GM19328 (cell line): ENCODE measurements around the gene IMMP2L.

Source experiments
- ATAC-seq: cut with Tn5 transposase; IDR thresholded peaks from one replicate; pipeline ENCODE4 v1.9.1; 2021; ENCODE audit warnings: mild to moderate bottlenecking, moderate library complexity; ENCODE audit not compliant: unreplicated experiment

Gene IMMP2L

GRCh38 chr7:110854166-110854565, 708.1 kb downstream of the IMMP2L start:
- ATAC-seq, result no peak

DNA sequence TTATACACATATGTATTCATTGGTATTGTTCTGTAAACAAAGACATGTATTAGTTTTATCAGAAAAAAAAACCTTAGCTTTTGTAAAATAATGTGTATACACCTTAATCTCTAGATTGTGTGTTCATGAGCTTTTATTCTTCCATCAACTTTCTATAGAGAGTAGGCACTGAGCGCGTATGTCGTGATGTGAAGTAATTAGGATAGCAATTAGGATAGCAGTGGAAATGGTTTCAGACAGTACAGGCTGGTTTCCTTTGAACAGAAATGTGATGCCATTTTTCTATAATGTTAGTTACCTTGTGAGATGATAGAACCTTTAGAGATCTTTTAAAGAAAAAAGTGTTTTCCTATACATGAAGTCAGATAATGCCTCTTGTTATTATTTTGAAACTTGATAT, 709.0 kb downstream of the IMMP2L start:
- ATAC-seq, result no peak

- no peak for ATAC-seq
Measured at GRCh38 chr7:110852156-110852940, 709.9 kb downstream of the IMMP2L start.

DNA sequence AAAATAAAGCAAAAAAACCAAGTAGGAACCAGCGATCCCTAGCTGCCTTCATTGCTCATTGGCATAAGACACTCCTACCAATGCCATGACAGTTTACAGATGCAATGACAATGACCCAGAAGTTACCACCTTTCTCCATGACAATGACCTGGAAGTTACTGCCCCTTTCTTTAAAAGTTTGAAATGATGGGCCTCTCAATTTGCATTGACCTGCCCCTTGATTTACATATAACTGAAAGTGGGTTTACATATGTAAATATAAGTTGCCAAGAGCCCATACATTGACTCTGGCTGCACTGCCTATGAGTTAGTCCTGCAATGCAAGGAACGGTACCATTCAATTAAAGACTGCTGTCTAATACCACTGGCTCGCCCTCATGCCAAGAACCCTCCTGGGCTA, 712.1 kb downstream of the IMMP2L start:
- no peak for ATAC-seq

DNA sequence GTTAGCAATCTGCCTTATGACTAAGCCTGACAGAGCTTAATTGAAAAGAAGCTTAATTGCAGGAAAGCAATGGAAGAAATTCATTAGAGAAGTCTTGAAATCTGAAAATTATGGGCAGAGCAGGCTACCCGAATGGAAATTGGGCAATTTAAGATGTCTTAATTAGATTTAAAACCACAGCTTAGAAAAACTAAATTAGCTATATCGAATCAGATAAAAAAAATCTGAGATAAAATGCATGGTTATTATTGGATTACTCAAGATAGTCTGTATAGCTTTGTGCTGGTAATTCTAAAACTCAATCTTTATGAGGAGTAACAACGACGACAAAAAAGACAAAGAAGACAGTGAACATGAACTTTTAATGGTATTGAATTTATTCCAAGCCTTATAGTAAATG, 719.5 kb downstream of the IMMP2L start:
- no peak for ATAC-seq

- no peak for ATAC-seq
Measured at GRCh38 chr7:110841840-110842545, 720.3 kb downstream of the IMMP2L start.

DNA sequence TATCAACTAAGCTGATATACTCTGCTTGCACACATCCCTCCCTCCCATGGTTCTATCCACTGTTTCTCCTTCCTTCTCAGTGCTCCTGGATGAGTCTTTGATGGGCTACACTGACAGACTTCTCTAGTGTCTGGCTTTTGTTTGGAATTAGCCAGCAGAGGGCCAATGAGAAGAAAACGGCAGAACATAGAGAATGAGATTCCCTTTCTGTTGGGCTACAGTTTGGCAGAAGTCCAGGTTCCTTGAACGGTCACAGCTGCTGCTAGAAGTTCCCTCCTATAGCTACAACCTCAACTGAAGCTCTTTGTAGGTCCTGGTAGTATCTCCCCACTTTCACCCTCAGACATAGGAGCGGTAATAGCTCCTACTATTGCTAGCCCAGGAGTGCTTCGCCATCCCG, 722.4 kb downstream of the IMMP2L start:
- no peak for ATAC-seq

DNA sequence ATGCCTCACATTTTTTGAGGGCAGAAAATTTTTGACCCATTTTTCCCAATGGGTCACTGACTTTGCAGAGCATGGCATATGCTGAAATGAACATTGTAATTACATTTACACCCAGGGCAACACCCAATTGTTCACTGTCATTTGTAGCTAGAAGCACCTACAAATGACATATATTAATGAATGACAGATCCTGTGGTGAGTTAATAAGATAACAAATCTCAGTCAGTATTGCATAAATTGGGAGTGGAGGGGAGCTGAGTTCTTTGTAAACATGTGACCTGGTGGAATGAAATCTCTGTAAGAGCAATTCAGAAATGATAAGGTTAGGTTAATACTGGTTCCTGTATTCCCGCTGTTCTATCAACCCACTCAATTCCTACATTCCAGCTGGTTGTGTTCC, 726.4 kb downstream of the IMMP2L start:
- ATAC-seq, result no peak

GRCh38 chr7:110835218-110835617, 727.1 kb downstream of the IMMP2L start:
- no peak for ATAC-seq

GRCh38 chr7:110831419-110831818, 730.9 kb downstream of the IMMP2L start:
- ATAC-seq, result no peak

GRCh38 chr7:110830778-110831177, 731.5 kb downstream of the IMMP2L start:
- ATAC-seq, result no peak

- no peak for ATAC-seq
Measured at GRCh38 chr7:110827936-110828335, 734.4 kb downstream of the IMMP2L start.

- ATAC-seq, result no peak
Measured at GRCh38 chr7:110827287-110827855, 734.9 kb downstream of the IMMP2L start.

DNA sequence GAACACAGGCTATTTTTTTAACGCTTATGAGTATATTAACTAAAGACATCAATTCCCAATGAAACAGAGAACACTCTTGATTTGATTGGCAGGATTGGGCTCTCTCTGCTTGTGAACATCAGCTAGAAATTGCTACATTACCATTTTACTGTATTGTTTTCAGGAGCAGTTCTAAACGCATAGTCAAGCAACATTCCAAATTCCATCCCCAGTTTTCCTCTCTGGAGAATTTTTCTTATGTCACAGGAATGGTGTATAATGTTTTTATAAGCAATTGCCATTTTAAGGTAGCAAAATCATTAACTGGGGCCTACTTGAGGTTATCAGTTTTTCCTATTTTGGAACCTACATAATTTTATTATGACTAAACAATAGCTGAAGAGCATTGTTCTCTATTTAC, 748.3 kb downstream of the IMMP2L start:
- ATAC-seq, result no peak

- ATAC-seq, result no peak
Measured at GRCh38 chr7:110809832-110810231, 752.5 kb downstream of the IMMP2L start.

DNA sequence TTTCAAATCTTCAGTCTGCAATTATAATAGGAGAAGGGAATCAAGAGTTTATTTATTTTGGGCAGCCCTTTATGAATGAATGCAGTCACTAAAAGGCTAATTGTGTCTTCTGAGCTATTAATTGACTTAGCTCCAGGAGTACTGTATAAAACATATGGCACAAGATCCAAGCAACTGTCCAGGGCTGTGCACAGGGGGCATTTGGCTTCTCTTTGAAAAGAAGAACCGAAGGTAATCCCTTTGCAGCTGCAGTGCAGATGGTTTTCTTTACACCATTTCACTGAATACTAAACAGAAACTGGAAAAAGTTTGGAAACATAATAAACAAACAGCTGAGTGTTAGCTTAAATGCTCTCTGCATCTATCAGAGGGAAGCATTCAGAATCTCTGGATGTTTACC, 753.9 kb downstream of the IMMP2L start:
- no peak for ATAC-seq

DNA sequence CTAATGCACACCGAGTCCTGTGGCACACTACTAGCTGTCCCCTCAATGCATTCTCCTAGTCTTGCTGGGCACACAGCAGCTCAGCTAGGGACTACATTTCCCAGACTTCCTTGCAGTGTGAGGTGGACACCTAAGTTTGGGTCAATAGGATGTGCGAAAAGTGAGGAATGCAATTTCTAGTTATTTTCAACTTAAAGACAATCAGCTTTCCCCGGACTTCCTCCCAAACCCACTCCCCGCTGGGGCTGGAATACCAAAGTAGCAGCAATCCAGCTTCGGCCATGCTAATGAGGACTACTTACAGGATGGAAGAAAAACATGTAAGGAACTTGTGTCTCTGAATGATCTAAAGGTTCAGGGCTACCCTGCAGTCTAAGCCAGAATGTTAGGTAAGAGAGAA, 757.8 kb downstream of the IMMP2L start:
- no peak for ATAC-seq

GRCh38 chr7:110803602-110804143, 758.6 kb downstream of the IMMP2L start:
- ATAC-seq, result no peak

DNA sequence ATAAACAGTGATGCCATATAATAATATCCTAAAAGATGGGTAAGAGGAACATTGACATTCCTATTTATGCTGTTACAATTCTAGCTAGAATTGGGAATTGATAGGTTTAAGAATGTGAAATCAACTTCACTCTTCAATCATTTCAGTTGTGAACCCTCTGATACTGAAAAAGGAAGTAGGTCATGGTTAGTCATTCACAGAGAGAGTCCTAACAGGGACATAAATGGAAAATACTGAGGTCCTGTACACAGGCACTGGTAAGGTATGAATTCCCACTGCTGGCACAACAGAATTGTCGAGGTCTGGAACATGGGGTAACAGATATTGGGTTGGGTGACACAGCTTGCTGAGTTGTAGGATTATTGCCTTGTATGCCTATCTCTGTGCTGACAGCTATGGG, 760.8 kb downstream of the IMMP2L start:
- no peak for ATAC-seq

- ATAC-seq, result no peak
Measured at GRCh38 chr7:110800984-110801383, 761.3 kb downstream of the IMMP2L start.

DNA sequence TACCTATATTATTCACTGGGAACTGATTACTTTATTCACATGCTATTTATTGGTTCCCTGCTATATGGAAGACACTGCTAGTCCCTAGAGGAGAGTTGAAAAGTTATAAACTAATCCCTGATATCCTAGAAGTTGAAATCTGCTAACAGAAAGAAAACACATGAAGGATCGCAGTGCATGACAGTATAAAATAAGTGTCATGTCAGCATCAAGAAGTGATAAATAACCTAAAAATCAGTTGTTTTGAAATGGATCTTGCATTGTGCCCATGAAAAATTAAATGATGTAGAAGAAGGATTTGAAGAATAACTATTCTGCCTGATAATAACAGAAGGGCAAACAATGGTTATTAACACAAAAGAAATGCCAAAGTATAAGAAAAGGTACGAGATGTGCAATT, 764.6 kb downstream of the IMMP2L start:
- no peak for ATAC-seq

DNA sequence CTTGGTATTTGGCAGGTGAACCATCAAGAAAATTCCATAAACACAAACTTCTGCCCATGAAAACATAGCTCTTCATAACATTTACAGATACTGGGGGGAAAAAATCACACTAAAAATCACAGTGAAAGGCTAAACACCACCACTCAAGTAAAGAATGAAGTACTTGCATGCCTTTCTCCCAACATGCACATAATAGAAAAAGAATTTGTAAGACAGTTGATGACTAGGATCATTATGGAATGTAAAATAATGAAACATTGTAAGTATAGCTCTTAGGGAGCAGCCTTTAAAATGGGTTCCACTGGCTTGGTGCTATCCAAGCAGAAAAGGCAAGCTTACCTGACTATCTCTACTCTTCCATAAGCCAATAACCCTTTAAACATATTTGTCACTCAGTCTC, 771.3 kb downstream of the IMMP2L start:
- ATAC-seq, result no peak
